ENCODE results near the gene LPP.

DNA sequence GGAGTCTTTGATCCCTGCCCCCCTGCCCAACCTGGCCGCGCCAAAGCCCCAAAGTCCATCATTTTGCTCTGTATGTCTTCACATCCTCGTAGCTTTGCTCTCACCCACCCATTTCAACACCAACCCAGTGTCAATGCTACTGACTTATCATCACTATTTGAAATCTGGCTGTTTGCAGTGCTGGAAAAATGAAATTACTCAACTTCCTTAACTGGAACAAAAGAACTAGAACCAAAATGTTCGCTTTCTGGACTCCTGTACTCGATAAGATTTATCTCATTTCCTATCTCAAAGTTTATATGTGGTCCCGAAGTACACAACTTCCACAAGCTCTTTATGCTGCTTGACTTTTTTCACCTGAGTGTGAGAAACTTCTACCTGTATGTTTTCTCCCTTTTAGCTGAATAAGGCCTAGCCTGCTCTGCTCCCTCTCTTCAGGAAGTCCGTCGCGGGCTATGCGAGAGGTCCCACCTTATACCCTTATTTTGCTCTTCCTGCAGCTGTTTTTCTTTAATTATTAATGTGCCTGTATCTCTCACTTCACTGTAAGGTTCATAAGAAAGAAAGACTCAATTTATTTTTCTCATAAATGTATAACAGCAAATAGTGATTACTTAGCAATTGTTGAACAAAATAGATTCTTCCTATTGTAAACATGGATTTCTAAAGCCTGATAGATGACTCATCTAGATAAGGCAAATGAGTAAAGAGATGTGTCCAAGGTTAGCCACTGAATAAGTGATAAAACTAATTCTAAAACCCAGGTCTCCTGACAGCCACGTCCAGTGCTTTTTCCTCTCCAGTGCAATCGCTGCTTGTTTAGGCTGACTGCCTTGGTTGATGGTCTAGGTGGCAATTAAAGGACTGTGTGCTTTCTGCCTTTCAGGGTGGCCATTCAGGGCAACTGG is 553.7 kb downstream of the LPP start:
- TF ChIP-seq ZNF788 (CRISPR knock-in tag; IDR thresholded peaks at IDR 0.05; ENCODE audit: borderline replicate concordance) = no peak
- TF ChIP-seq GRHL1 (CRISPR knock-in tag; conservative IDR thresholded peaks at IDR 0.05) = no peak
- no peak for TF ChIP-seq KLF9 (CRISPR knock-in tag; IDR thresholded peaks at IDR 0.05; ENCODE audit: low read depth)
- TF ChIP-seq ZFX (CRISPR knock-in tag; IDR thresholded peaks at IDR 0.05; ENCODE audit: low read depth) = no peak
- TF ChIP-seq EHMT2 (IDR thresholded peaks at IDR 0.05; ENCODE audit: borderline replicate concordance, low read depth, low read length) = no peak
